HG03565 (cell line): ENCODE measurements around the gene TCP11L1.
A peak's percentile ranks its signal among the peaks of the same experiment; 100 is the strongest.
"Not testable (repeated sequence)": the region's sequence is repeated elsewhere in the genome, so short reads cannot be mapped to it uniquely, and the experiment has no call there.

Experiments
- ATAC-seq: cut with Tn5 transposase; IDR thresholded peaks from one replicate; pipeline ENCODE4 v1.9.1; 2021; ENCODE audit warnings: mild to moderate bottlenecking, moderate library complexity; ENCODE audit not compliant: unreplicated experiment

TCP11L1 gene

DNA sequence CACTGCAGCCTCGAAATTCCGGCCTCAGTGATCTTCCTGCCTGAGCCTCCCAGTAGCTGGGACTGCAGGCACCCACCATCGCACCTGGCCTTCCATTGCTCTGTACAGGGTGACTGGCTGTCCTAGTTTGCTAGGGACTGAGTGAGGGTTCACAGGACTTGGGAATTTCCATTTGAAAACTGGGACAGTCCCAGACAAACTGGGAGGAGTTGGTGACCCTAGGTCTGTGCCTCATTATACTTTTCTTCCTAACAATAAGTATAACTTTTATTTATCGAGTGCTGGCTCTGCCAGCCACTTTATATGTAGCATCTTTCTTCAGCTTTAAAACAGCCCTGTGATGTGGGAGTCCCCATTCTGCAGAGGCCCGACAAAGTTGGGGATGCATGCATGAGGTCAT, 25.5 kb downstream of the TCP11L1 start:
- no peak for ATAC-seq

DNA sequence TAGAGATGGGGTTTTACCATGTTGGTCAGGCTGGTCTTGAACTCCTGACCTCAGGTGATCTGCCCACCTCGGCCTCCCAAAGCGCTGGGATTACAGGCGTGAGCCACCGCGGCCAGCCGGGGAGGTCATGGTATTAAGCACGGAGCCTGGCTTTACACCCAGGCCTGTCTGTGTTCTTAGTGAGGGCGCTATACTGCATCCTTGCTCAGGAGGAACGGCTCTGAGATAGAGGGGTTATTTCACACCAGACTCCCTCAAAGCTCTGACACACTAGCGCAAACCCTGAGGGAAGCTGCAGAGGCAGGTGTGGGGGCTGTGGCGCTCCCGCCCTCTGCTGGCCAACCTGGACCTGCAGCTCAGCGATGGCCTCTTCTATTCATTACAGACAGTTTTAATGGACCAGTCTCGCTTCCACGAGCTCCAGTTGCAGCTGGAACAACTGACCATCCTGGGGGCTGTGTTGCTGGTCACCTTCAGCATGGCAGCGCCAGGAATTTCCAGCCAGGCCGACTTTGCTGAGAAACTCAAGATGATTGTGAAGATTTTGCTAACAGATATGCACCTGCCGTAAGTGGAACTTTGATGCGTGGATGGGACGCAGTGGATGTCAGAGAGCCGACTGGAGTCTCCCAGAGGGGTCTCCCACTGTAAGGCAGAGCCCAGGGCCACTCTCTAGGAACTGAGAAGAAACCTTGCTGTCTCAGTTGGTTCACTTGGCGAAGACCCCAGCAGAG, 26.2 kb downstream of the TCP11L1 start:
- ATAC-seq: peak; percentile 37

DNA sequence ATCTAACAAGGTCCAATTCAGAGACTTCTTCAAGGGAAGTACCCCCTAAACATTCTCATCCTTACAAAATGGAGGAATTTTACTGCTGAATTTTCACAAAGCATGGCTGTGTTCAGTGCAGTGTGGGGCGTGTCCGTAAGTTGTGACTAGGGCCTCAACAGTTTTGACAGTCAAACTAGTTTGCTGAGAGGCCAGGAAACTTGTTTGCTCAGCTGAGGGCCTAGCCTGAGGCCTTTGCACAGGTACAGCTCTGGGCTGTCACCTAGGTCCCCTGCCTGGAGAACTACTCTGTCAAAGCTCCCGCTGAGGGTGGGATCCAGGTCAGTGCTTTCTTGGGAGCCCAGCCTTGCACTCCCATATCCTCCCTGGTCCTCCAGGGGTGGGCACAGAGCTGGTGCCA, 27.9 kb downstream of the TCP11L1 start:
- ATAC-seq: no peak

DNA sequence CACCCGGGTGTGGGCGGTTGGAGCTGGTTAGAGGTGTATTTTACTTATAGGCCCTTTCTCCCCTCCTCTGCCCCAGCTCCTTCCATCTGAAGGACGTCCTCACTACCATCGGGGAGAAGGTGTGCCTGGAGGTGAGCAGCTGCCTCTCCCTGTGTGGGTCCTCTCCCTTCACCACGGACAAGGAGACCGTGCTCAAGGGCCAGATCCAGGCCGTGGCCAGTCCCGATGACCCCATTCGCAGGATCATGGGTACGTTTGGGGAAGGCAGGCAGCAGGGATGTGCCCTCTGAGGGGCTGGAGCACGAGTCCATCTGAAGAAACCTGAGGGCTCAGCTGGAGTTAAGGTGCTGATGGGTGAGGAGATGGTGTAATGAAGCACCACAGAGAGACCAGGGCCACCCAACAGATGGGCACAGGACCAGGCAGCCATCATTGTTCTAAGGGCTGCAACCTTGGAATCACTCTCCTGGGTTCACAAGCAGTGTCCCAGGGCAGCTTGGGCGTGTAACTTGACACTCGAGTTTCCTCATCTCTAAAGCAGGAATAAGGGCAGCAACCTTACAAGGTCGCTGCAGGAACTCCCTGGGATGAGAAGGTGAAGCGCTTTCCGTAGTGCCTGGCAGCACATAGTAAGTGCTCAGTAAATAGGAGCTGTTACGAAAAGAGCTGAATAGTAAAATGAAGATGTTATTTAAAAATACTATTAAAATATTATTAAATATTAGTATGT, 29.4 kb downstream of the TCP11L1 start:
- ATAC-seq: no peak

DNA sequence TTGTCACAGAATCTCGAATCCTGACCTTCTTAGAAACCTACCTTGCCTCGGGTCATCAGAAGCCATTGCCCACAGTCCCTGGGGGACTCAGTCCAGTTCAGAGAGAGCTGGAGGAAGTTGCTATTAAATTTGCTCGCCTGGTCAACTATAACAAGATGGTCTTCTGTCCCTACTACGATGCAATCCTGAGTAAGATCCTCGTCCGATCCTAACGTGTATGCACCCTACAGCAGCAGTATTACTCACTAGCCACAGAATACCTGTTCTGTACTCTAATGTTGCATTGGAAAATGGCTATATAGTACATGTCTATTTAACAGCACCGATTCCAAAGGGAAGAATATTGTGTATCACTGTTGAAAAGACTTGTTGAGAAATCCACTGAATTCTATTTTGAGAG, 33.1 kb downstream of the TCP11L1 start:
- no peak for ATAC-seq

DNA sequence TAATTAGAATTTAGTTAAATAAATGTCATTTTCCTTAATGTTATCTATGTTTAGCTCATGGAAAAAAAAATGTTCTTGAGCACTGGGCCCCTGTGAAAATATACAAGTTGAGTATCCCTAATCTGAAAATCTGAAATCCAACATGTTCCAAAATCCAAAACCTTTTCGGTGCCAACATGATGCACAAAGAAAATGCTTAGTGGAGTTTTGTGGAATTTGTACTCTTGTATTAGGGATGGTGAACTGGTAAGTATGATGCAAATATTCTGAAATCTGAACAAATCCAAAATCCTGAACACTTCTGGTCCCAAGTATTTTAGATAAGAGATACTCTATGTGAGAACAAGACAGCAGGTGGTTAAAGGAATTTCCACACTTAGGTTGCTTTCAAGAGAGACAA, 44.5 kb downstream of the TCP11L1 start:
- ATAC-seq: no peak

DNA sequence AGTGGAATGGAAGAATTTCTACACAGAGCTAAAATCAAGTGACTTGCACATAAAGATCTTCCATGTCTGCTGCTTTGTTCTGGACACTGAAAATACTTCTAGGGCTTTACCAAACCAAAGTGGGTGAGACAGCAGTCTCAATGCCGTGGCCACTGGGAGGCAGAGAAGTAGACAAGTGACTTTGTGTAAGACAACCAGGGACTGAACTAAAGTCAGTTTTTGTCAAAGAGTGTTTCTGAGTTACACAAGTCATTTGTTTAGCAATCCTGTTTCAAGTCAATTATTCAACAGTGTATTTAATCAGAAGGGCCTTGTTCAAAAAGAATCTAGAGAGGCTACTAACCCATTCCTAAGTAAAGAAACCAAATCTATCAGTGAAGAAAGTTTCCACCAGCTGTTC, 46.6 kb downstream of the TCP11L1 start:
- no peak for ATAC-seq

DNA sequence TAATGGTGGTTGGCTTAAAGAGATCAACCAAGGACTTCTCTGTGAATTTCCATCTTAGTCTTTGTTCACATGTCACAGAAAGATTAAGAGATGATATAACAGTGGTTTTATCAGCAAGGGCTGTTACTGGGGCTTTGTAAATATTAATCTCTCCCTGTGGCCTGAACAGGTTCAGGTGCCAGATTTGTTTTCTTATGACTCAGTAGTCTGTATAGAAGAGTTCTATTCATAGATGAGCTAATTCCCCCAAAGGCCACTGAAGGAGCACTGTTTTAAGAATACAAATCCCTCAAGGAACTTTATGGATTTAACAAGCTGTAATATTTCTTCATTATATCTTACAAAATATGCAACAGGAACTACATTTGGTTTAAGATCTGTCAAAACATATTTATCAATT, 50.4 kb downstream of the TCP11L1 start:
- ATAC-seq: no peak

DNA sequence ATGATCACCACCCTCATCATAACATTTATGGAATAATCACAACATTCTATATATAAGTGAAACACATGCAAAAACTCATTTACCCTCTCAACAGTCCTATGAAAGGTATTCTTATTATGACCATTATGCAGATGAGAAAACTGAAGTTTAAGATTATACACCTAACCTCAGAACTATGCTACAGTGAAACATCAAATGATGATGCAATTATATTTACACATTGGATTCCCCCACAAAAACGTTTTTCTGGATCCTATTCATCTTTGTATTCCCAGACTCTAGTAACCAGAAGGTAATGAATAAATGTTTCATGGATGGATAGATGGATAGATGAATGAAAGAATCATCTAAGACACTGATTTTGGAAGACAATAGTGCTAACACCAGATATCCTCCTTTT, 54.8 kb downstream of the TCP11L1 start:
- ATAC-seq: no peak

DNA sequence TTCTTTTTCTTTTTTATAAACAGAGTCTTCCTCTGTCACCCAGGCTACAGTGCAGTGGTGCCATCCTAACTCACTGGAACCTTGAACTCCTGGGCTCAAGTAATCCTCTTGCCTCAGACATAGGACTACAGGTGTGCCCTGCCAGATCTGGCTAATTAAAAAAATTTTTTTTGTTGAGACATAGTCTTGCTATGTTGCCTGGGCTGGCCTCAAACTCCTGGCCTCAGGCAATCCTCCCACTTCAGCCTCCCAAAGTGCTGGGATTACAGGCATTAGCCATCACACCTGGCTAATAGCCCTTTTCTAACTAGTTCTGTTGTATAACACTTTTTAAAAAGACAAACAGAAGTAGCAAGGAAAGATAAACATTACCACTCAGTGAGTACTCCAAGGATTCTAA, 64.5 kb downstream of the TCP11L1 start:
- no peak for ATAC-seq

DNA sequence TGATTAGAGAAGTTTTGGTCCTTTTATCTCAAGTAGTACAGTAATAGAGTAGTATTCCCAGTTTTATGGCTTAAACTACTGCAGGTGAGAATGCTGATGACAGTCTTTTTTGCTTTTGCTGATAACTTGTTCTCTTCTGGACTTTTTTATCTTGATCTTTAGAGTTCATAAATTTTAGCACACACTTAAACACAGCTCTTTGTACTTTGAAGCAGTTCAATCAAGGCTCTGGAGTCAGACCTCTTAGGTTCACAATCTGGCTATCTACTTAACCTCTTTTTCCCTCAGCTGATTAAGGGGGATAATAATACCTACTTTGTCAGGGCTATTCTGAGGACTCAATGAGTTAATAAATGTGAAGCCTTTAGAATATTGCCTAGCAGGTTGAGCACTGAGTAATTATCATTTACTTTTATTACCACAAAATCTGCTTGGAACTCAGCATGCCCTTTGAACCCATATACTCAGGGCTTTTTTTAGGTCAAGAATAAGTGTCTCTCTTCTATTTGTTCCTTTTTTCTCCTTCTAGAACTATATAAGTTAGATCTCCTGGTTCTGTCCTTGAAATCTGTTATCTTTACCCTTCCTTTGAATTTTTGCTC, 70.0 kb downstream of the TCP11L1 start:
- ATAC-seq: no peak

DNA sequence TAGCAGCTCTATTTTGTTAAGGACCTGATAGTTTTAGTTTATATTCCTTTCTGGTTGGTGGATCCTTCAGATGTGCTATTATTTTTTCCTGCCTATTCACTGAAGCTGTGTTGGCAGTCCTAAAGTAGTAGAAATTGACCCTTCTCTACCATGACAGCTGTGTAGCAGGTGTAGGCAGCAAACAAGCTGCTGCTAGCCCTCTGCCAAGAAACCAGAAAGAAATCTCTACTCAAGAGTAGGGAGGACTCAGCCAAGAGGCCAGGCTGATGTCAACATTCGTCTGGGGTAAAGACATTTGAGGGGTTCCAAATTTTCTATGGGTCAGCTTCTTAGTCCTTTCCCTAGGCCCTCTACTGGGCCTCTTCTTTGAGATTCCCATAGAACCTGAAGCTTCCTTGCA, 70.7 kb downstream of the TCP11L1 start:
- ATAC-seq: no peak

DNA sequence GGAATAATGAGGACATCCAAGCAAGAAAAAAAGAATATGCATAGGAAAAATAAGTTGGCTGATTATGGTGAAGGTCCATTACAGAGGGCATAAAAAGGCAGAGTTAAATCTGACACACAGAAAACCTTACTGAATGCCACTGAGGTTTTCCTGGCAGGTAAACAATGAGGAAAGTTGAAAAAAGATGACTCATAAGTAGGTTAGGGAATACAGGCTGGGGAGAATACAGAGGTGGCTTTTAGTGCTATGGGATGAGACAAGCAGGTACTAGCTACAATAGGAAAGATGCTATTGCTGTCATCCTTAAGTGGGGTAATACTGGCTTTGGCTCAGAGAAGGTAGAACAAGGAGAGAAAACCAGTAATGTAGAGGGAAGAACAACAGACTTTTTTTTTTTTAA, 77.2 kb downstream of the TCP11L1 start:
- no peak for ATAC-seq

DNA sequence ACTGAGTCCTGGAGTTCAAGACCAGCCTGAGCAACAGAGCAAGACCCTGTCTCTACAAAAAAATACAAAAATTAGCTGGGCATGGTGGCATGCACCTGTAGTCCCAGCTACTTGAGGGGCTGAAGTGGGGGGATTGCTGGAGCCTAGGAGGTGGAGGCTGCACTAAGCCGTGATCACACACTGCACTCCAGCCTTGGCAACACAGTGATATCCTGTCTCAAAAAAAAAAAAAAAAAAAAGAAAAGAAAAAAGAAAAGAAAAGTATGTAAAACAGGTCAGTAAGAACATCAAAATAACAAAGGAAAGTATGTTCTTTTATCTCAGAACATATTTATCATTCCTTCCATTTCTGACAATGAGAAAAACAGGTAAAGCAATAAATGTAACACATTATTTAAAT, 83.3 kb downstream of the TCP11L1 start:
- ATAC-seq: not testable (repeated sequence)
